NCI-H1436 treated with DMSO at 0.1 percent for 48 hours (cell line): ENCODE data around the gene TAGLN3.
"Not testable (repeated sequence)": the region's sequence is repeated elsewhere in the genome, so short reads cannot be mapped to it uniquely, and the experiment has no call there.

Source experiments
- DNase-seq: peaks from one replicate; lab custom pipeline; 2025; lab: John Stamatoyannopoulos, UW

TAGLN3 gene

DNA sequence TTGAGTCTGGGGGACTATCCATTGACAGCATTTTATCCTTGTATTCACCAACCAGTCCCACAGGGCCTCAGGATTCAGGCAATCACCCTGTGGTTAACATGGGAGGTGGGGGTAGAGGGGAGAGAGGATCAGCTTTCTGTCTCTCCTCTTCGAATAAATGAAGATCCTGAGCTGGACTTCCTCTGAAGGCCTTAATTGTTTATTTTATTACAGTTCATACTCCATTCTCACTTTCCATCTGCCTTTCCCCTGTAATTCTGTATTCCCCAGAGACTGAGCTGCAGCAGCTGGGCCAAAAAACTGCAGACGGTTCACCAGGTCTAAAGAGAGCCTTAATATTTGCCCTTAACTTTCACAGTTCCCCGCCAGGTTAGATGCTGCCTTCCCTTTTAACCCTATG is 11.9 kb downstream of the TAGLN3 start:
- peak; percentile 88 for DNase-seq

DNA sequence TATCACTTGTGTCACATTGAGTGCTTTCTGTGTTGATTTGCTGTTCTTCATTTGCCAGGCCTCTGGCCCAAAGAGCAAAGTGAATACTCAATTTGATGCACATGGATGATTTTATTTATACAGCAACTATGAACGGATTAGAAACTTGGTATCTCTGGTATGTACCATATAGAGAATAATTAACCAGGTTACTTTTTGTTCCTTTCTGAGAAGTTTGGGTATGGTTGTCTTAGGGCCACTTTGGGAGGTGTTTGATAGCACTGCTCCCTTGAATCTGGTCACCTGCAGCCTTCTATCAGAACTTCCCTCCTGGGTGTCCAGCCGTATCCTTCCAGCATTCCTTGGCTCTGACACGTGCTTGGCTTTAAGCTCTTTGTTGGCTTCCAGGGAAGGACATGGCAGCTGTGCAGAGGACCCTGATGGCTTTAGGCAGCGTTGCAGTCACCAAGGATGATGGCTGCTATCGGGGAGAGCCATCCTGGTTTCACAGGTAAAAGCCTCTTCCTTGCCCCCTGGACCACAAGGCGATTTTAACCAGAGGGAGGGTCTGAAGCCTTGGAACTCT is 12.7 kb downstream of the TAGLN3 start:
- no peak for DNase-seq

DNA sequence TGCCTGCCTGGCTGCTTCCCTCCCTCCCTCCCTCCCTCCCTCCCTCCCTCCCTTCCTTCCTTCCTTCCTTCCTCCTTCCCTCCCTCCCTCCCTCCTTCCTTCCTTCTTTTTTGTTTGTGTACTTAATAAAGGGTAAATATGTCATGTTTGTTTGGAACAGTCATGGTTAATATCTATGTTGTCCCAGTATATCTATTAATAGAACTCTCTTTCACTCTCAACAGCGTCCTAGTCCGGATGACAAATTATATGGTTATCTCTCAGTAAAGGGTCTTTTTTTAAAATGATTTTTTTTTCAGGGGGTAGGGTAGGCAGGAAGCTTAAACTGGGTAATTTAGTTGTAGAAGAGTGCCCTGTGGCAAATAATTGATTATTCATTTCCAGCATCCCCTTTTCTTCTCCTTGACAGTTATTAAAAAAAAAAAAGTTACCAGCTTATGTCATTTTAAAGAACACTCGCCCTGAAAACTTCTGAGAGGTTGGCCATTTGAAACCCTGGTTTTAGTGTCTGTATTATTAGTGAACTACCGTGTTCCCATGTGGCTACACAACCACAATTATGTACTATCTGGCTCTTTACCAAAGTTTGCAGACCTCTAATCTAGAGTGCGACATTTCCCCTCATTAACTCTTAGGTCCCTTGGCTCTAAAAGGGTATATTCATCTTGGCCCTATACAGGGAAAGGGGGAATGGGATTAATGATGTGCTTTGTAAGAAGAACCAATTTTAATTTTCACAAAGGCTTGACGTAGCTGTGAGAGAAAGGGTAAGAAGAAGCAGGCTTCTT is 13.7 kb downstream of the TAGLN3 start:
- DNase-seq = peak; percentile 84

DNA sequence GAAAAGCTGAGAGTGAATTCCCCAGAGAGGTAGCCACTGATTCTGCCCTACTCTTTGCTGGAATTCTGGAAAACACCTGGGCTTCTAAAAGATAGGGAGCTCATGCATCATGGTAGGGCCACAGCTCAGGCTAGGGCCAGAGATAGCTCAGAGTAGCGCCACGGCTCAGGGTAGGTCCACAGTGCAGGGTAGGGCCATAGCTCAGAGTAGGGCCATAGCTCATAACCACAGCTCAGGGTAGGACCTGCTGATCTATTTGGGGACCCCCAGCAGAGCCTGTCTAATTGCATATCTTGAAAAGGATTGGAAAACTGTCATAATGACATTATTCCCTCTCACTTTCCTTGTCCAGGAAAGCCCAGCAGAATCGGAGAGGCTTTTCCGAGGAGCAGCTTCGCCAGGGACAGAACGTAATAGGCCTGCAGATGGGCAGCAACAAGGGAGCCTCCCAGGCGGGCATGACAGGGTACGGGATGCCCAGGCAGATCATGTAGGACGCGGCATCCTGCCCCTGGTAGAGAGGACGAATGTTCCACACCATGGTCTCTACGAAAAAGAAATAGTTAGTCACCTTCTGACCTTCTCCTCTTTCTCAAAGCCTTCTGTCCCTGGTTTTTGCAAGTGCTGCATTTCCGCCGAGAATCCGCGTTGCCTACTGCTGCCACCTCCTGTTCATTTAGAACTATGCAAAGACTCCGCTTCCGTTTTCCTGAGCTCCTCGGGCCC is 14.5 kb downstream of the TAGLN3 start:
- no peak for DNase-seq

DNA sequence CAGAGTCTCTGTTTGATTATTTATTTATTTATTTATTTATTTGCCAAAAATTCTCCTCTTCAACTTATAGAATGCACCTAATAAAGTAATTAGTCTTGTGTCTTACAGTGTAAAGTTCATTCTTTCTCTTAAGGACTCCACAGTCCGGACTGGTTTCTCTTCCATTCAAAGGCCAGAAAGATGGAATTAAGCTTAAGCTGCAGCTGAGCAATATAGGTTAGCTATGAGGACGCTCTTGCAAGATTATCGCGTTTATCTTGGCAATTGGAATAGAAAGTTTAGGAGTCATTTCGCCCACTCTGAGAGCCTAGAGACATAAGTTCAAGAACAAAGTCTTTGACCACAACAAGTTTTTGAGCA is 15.0 kb downstream of the TAGLN3 start:
- DNase-seq = no peak

DNA sequence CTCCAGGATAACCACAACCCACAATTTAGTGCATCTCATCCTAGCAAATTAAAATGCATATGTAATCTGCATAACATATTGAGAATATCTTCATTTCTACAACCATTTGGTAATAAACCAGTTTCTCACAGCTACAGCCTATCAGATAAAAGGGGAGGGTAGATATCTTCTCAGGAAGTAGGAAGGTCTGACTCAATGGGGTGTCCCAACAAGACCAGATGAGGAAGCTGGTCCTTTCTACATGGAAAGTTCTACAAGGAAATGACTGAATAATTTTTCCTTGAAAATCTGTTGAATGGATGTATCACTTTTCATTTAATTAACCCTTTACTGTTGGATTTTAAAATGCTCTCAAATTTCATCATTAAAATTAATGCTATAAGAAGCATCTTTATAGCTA is 18.4 kb downstream of the TAGLN3 start:
- no peak for DNase-seq

DNA sequence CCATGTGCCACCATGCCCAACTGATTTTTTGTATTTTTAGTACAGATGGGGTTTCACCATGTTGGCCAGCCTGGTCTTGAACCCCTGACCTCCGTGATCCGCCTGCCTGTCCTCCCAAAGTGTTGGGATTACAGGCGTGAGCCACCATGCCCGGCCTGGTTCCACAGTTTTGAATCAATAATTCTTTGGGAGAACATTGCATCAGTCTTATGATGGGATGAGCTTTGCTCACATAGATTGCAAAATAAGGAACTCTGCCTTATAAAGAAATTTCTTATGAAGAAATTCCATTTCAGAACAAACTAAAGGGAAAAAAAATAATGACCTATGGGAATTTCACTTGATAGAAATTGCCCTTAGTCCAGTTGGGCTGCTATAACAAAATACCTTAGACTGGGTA is 20.0 kb downstream of the TAGLN3 start:
- no peak for DNase-seq

DNA sequence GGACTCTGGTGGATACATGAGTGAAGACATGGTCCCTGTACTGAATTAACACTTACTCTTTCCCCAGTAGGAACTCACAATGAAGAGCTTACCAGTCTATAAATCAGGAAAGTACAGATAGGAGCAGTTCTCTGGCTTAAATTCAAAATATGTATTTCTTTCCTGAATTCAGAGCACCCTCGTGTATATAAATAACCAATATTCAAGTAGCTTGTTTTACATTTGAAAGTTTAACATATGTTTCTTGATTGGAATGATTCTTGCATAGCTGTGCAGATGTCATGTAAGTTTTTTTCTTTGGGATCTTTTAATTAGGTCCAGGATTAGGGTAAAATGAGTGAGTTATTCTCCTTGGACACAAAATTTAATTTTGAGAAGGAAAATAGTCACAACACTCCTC is 21.0 kb downstream of the TAGLN3 start:
- no peak for DNase-seq

DNA sequence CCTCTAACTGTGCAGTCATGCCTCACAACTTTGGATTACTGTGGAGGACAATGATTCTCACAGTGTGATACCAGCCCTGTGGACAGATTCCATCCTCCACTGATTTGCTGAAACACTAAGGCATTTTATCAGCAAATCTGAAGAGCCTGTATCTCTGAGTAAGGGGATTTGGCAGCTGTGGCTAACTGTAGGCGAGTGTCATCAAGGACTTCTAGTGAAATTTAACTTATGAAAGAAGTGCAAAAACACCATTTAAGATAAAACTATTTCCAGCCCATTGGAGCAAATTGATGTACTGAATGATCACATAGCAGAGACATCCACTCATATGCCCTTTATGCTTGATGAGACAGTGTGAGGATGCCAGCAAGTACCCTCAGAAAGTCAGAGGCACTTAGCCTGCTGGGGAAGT is 22.0 kb downstream of the TAGLN3 start:
- DNase-seq = no peak

DNA sequence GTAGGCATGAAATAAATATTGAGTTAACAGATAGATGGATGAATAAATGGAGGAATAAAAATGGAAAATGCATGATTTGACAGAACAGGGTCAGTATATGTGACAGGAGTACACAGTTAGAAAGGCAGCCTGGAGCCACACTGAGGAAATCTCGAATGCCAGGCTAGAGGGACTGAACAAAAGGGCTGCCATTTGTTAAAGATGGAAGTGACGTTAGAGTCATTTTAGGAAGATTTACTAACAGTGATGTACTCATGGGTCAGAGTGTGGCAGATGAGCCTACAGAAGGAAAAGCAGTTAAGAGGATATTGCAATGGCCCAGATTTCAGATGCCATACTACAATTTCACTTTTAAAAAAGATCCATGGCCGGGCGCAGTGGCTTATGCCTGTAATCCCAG is 28.4 kb downstream of the TAGLN3 start:
- DNase-seq = no peak

DNA sequence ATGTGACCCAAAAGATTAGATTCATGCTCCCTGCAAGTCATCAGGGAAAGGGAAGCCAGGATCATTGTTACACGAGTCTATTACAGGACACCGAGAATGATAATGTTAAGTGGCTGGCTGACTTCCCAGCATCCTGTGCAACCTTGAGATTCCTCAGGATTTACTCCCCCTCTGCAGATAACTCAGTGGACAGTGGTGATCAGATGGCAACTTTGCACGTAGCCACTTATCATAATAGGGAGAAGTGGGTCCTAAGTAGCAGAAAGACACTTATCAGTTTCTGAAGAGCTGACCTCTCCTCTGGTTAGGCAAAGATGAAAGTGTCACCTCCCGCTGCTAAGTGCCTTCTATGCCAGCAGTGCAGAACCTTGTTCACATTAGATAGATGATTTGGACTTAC is 29.1 kb downstream of the TAGLN3 start:
- DNase-seq = no peak

DNA sequence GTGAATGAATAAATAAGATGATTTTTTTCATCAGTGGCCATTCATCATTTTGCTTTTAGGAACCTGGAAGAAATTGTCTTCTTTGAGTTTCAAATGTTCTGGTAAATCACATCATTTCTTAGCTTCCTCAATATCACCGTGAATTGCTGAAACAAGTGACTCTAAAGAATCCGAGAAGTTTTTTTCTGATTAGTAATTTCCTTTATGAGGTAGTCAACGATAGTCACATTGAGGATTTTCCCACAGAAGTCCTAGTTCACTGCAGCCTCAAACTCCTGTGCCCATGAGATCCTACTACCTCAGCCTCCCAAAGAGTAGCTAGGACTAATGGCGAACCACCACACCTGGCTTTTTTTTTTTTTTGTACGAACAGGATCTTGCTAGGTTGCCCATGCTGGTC is 32.2 kb downstream of the TAGLN3 start:
- DNase-seq = no peak

DNA sequence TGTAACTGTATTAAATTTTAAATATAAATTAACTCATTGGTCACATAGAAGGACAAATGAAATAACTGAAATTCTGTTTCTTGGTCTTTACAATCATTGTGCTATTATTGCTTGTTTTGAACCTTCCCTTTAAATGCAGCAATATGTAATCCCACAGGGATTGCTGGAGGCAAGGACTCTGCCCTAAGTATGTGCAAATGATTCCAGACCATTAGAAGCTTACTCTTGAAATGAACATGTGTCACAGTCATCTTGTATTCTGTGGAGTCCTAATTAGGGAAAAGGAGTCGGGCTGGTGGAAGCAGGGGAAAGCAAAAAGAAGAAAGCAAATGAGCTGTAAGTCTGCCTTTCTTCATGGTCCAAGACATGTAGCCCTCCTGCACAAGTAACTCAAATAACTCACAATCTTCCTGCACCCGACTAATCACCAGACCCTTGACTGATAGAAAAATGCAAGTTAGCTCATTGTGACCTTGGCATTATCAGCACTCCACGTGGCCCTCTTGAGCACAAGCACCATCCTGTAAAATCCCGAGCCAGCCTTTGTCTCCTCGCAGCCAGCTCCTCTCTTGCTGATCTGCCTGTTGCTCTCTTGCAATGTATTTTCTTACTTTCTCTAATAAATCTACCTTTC is 33.5 kb downstream of the TAGLN3 start:
- DNase-seq = no peak

DNA sequence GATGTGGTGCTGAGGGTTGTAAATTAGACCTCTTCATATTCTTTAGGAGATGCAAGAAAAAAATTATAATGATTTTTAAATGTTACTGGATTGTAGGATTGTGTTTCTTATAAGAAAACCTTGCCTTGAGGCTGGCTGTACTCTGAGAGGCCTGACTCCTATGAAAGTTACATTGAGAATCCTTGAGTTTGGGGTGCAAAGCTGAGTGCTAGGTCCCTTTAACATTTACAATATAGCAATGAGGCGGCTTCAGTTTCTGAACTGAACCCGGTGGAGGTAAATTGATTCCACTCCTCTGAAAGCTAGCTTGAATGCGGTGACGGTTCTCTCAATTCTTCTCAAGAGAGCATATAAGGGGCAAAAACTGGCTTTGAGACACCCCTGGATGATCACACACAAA is 35.7 kb downstream of the TAGLN3 start, which contains the start of gene TMPRSS7:
TSS of gene TMPRSS7 (plus strand) at position 301 of the 400 bp plus-strand sequence. CDS start 110 bp downstream, outside the sequence.
- no peak for DNase-seq

DNA sequence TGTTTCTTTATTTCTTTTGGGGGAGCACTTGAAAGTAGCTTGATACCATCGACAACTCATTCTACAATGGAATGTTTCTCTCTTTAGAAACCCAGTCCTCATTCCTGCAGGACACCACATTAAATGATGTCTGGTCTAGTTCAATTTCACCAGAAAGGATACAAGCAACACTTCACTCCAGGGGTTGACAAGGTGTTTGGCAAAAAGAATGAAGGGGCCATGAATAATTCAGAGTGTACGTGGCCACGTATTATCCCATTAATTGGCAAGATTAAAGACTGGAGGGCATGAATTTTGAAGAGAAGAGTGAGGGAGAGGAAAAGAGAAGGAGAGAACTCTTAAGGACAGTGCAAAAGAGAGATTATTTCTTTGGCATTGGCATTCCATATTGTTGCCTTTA is 36.5 kb downstream of the TAGLN3 start:
- DNase-seq = no peak

DNA sequence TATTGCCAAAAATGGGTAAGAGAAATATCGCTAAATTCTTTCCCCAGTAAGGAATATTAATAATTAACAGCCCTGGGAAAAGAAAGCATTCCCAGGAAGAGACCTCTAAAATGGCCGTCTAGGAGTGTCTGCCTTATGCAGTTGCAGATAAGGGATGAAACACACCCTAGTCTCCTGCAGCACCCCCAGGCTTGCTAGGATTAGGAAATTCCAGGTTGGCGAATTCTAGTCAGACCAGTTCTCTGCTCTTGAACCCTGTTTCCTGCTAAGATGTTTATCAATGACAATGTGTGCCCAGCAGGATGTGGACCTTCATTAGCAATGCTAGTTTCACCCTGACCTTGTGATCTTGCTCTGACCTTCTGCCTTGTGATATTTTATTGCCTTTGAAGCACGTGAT is 38.5 kb downstream of the TAGLN3 start:
- not testable (repeated sequence) for DNase-seq

DNA sequence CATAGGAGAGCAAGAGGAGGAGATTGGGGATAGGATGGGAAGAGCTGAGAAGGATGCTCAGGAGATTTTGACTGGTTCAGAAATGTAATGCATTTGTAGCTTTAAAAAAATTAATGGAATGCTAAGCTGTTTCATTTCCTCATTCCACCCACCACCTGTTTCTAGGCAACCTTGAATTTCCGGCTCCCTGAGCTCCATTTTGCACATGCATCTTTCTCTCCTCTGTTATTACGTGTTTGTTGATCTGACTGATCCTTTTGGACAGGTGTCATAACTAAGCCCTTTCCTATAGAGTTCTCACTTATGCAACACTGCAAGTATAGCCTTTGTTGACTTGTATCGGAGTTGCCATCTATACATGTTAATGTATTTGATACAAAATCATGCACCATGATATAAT is 40.1 kb downstream of the TAGLN3 start:
- no peak for DNase-seq

DNA sequence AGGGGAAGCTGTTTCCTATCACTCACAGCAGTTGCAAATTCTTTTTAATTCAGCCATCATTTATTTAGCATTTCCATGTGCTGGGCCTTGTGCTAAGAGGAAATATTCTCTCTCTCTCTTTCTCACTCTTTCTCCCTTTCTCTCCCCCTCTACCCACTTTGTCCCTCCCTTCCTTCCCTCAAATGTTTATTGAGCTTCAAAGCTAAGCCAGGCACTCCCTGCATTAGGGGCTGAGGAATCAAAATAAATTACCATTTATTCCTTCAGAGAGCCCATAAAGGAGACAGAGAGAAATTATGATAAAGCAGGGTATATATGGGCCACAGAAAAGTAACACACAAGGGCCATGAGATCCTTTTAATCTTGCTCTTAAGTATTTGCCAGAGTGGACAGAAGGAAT is 42.6 kb downstream of the TAGLN3 start:
- no peak for DNase-seq

DNA sequence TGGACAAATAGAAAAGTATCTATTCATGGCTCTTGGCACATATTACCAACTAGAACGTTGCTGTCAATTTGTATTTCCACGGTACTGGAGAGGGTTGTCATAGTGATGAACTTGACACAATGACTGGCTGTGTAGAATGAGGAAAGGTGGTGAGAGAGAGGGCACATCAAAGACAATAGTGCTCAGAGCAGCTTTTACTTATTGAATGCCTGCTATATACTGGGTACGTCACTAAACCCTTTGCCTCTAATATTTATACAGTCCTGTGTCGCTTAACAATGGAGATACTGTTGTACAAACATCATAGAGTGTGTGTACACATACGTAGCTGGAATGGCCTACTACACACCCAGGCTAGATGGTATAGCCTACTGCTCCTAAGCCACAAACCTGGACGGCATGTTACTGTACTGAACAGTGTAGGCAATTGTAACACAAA is 44.1 kb downstream of the TAGLN3 start:
- peak; percentile 100 for DNase-seq

DNA sequence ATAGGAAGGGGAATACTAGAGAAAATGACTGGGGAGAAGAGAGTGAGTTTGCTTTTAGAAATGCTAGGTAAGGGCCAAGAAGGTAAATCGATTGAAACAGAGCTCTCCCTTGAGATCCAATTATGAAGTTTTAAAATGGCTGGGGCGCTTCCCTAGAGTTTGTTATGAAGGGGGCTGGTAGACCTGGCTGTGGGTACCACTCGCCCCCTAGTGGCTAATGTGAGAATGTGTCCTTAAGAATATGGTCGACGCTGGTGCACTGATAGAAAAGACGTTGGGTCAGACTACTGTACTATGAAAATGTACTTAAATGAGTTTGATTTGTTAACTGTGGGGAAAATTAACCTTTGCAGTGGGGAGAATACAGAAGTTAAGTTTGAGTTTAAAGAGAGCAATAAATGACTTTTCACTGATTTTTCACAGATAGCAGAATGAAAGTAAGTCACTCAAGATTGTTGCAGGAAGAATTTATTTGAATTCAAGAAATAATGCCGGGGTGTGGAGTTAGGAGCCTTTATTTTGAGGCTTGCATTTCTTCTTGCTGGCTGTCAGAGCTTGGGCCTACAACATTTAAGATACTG is 45.0 kb downstream of the TAGLN3 start:
- DNase-seq = peak; percentile 96

DNA sequence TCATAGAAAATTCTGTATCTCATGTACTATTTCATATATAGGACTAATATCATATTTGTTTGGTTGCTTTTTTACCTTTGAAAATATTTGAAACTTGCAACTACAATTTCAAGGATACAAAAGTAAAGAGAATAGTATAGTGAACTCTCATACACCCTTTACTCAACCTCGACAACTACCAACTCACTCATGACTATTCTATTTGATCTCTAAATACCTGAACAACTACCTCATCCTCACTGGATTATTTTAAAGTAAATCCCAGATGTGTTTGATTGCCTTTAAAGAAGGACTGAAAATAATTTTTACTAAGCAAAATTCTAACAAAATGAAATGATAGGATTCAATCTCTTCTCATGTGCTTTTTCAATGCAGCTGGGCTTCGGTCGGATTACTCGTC is 47.9 kb downstream of the TAGLN3 start:
- DNase-seq = no peak

DNA sequence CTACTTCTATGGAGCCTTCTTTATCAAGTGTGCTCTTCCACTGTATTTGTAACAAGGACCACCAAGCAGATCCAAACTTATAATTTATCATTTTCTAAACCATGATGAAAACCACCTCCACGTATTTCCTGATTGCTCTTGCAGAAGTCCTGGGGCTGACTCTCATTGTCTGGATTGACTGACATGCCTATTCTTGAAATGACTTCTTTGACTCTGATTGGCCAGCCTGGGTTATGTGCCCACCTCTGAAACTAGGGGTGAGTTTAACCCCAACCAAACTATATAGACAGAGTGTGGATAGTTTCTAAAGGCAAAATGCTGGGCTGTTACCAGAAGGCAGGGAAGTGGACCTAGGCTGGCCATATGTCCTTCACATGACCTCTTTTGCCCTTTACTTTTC is 48.5 kb downstream of the TAGLN3 start:
- DNase-seq = no peak
